HEK293T (cell line): ENCODE results near the gene HPF1.

ENCODE experiments used
- BHLHE40 ChIP-seq: fragments of 450-650 bp; IDR thresholded peaks from 2 replicates; pipeline ENCODE4 v1.6.1; 2016; ENCODE audit warnings: mild to moderate bottlenecking, moderate library complexity, borderline replicate concordance
- CTBP1 ChIP-seq: fragments of 450-650 bp; IDR thresholded peaks from 2 replicates; pipeline ENCODE4 v1.6.1; 2016; ENCODE audit warnings: borderline replicate concordance
- ELF4 ChIP-seq: fragments of 450-650 bp; IDR thresholded peaks from 2 replicates; pipeline ENCODE4 v1.6.1; 2017; ENCODE audit warnings: antibody characterized with exemption
- FOXM1 ChIP-seq: fragments of 450-650 bp; IDR thresholded peaks from 2 replicates; pipeline ENCODE4 v1.6.1; 2017; ENCODE audit warnings: mild to moderate bottlenecking, borderline replicate concordance

DNA sequence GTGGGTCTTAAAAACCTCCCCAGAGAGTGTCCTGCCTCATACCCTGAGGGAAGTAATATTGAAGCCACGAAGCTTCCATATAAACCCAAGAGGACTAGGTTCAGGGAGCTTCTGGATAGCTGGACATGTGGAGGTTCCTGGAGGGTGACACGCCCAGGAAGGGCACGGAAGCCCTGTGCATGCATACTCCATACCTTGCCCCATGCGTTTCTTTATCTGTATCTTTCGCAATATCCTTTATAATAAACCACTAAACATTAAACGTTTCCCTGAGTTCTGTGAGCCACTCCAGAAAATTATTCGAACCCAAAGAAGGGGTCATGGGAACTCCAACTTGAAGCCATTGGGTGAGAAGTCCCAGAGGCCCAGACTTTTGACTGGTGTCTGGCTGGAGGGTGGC, 45.7 kb upstream of the HPF1 start:
- no peak for TF ChIP-seq ELF4
- no peak for TF ChIP-seq CTBP1
- no peak for TF ChIP-seq BHLHE40
- TF ChIP-seq FOXM1 = no peak
